ENCODE measurements around the gene LAMTOR4.

LAMTOR4 gene

DNA sequence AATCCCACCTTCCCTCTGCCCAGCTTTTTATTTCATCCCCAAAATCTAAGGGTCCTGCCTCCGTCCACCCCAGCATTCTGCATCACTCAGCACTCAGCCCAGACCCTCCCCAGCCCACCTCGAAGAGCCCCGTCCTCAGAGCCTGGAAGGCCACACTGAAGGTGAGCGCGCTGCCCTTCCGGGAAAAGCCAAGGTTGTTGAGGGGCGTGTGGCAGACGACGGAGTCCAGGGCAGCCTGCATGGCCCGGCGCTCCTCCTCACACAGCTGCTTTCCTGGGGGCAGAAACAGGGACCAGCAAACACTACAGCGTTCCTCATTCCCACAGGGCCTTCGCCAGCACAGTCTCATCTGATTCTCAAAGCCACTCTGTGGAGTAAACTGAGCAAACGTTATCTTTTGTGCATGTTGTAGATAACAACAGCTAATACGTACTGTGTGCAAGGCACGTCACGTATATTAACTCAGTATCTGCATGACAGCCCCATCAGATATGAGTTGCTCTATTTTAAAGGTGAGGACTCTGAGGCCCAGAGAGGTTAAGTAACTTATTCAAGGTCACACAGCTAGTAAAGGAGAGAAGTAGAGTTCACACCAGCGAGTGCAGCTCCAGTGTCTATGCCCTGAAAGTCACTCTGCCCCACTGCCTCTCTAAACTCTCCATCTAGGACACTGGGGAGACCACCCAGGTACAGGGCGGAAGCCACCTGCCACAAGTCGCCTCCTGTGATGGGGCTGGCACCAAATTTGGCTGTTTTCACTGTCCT is 7.0 kb downstream of the LAMTOR4 start:
- no peak overlapping the region for H3K4me3 ChIP-seq (replicated peaks; ENCODE audit: low read depth, low read length)
- no peak for DNase-seq (ENCODE audit: low read depth)
- TF ChIP-seq CTCF (IDR thresholded peaks at IDR 0.05; ENCODE audit: low read length, missing control alignments) = no peak

DNA sequence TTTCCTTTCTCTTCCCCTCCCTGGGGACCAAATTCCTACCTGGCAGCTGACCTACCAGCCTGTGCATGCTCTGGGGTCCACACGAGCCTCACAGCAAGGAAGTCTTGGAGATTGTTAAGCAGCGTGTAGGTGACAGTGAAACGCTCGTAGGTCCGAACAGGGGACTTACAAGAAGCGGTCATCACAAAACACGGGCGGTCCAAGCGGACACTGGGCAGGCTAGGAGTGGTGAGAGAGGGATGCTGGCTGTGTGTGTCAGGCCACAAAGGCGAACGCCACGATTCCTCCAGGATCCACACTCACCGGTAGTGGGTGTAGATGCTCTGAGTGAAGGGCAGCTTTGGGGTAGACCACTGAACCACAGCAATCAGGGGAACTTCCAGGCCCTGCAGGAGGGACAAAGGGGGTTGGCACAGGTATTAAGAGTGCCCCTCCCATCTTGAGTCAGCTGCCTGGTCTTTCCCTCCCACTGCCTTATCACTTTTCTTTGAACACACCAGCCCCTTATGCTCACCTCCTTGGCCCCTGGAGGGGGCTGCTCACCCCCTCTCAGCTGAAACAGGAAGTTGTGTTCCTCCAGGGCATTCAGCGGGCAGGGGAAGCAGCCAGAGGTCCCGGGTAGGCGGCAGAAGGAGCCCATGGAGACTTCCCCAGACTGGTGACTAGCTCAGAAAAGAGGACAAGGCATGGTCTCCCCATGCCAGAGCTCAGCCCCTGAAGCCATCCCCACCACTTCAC is 7.8 kb downstream of the LAMTOR4 start:
- no peak for TF ChIP-seq CTCF (IDR thresholded peaks at IDR 0.05; ENCODE audit: low read length, missing control alignments)
- no peak for DNase-seq (ENCODE audit: low read depth)
- no peak overlapping the region for H3K4me3 ChIP-seq (replicated peaks; ENCODE audit: low read depth, low read length)

GRCh38 chr7:100157069-100157333 is 8.3 kb downstream of the LAMTOR4 start:
- TF ChIP-seq CTCF (IDR thresholded peaks at IDR 0.05; ENCODE audit: low read length, missing control alignments) = no peak
- peak overlapping the region; percentile 66 for H3K4me3 ChIP-seq (replicated peaks; ENCODE audit: low read depth, low read length)
- DNase-seq (ENCODE audit: low read depth) = no peak

DNA sequence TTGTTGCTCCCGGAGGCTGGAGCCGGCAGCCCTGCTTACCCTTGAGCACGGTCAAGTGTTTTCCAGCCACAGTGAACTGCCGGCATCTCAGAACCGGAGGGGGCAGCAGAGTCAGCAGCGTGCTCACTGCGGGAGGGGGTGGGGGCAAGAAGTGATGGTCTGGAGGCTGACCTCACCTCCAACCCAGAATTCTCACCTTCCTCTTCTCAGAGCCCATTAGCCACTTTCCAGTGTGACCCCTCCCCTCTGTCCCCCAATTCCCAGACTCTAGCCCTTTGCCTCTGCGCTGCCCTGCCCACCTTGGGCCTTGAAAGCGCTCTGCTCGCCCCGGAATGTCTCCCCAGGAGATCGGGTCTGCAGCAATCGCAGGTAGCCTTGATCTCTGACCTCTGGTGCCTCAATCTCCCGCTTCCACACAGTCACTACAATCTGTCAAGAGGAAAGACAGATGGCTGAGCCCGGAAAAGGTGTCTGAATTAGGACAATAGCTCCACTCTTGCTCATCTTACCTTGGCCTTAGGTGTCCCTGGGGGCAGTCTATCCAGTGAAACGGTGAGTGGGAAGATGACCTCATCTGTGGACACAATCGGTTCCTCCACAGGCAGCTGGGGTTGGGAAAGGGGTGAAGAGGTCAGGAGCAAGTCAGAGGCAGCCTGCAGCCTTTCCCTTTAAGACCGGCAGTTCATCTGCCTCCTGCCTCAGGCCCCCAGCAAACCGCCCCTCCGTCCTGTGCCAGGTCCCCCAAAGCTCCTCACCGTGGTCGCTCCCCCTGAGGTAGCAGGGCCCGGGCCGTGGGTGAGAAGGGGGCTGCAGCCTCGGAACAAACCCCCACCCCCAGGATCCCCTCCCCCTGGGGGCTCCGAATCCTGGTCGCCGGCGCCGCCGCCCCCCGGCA is 8.9 kb downstream of the LAMTOR4 start:
- H3K4me3 ChIP-seq (replicated peaks; ENCODE audit: low read depth, low read length) = peak overlapping the region; percentile 66
- peak; percentile 55 for DNase-seq (ENCODE audit: low read depth)
- TF ChIP-seq CTCF (IDR thresholded peaks at IDR 0.05; ENCODE audit: low read length, missing control alignments) = peak; percentile 27

GRCh38 chr7:100158229-100159098 is 9.7 kb downstream of the LAMTOR4 start, which contains the start of gene TRAPPC14:
TRAPPC14 (minus strand) TSS chr7:100158723; CDS start chr7:100158499, 224 bp downstream.
- DNase-seq (ENCODE audit: low read depth) = peak; percentile 88
- TF ChIP-seq CTCF (IDR thresholded peaks at IDR 0.05; ENCODE audit: low read length, missing control alignments) = no peak
- peak within 1 kb of the TSS; percentile 66 for H3K4me3 ChIP-seq (replicated peaks; ENCODE audit: low read depth, low read length)

GRCh38 chr7:100159099-100159623 is 10.4 kb downstream of the LAMTOR4 start:
- TF ChIP-seq CTCF (IDR thresholded peaks at IDR 0.05; ENCODE audit: low read length, missing control alignments) = no peak
- DNase-seq (ENCODE audit: low read depth) = no peak
- H3K4me3 ChIP-seq (replicated peaks; ENCODE audit: low read depth, low read length) = peak overlapping the region; percentile 66

Data from fibroblast of pulmonary artery (primary cell).